ENCODE data around the gene FNDC11.

GRCh38 chr20:63527184-63527583, 26.8 kb upstream of the FNDC11 start:
- TF ChIP-seq KDM5A (IDR thresholded peaks at IDR 0.05) = no peak
- TF ChIP-seq REST (IDR thresholded peaks at IDR 0.05) = no peak
- no peak for TF ChIP-seq MYC (IDR thresholded peaks at IDR 0.05; ENCODE audit: borderline replicate concordance, low read length)
- TF ChIP-seq CEBPB (IDR thresholded peaks at IDR 0.05) = no peak
- no peak for TF ChIP-seq RFX5 (IDR thresholded peaks at IDR 0.05)
- TF ChIP-seq CTCF (IDR thresholded peaks at IDR 0.05) = no peak
- no peak for TF ChIP-seq SREBF2 (IDR thresholded peaks at IDR 0.05)
- no peak for TF ChIP-seq FOSL2 (IDR thresholded peaks at IDR 0.05)
- no peak for TF ChIP-seq FOSL2 (CRISPR knock-in tag; IDR thresholded peaks at IDR 0.05)
- TF ChIP-seq MAX (IDR thresholded peaks at IDR 0.05) = no peak
- no peak for TF ChIP-seq NFE2L2 (conservative IDR thresholded peaks at IDR 0.05; ENCODE audit: low read length)
- TF ChIP-seq HES2 (IDR thresholded peaks at IDR 0.05) = no peak
- TF ChIP-seq POLR2A (IDR thresholded peaks at IDR 0.05; ENCODE audit: low read length) = no peak
